C4-2B (cell line): ENCODE results near the gene CORIN.

ENCODE experiments used
- CTCF ChIP-seq: fragments of 450-650 bp; conservative IDR thresholded peaks from 2 replicates; pipeline ENCODE4 v1.5.1; 2017; ENCODE audit warnings: mild to moderate bottlenecking
- ZFX ChIP-seq: fragments of 450-650 bp; IDR thresholded peaks from 2 replicates; pipeline ENCODE4 v1.6.1; 2017

- no peak for TF ChIP-seq CTCF
- no peak for TF ChIP-seq ZFX
These were observed 106.7 kb downstream of the CORIN start for GRCh38 chr4:47731182-47731581.
